Measurements from ENCODE around the gene GADD45GIP1. TPM values are rescaled to one million over a fixed set of nuclear protein-coding genes. Genes with fewer than 3 reads are reported as not detected.

GADD45GIP1 gene
- 4.0 and 4.6 TPM in 2 replicates for total RNA-seq (2013; cell fraction: nucleolus; rRNA removed)
- total RNA-seq (2014; rRNA removed) (37.6 and 56.4 TPM in 2 replicates), total RNA-seq (2014; rRNA removed; fragmentation: Illumina TruSeq; extraction: Trizol) (17.6 and 19.2 TPM in 2 replicates), total RNA-seq (2021) (35.0 and 35.4 TPM in 2 replicates), polyA plus RNA-seq (2011; rRNA removed) (17.7 and 25.3 TPM in 2 replicates), polyA plus RNA-seq (2014; fragmentation: Illumina TruSeq; extraction: Trizol) (1.00 and 6.4 TPM in 2 replicates), polyA plus RNA-seq (2014; fragmentation: Nextera tagmentation; extraction: Ambion mirVana) (10 to 100 TPM in 1 of 2 experiments, 1 to 10 TPM in 1; 5.1 to 13.4 TPM), polyA plus RNA-seq (2014; rRNA removed) (58.1 and 68.0 TPM in 2 replicates), polyA plus RNA-seq (2016; fragmentation: Nextera tagmentation; extraction: Ambion mirVana) (100 to 1,000 TPM; 124 to 136 TPM), polyA minus RNA-seq (2011; rRNA and poly(A)+ RNA removed) (2.2 and 6.9 TPM in 2 replicates), Bru-seq, nascent RNA (percentile 78 among the genes with signal in this experiment), BruChase-seq, experiment 1, labeled RNA remaining after a 6-hour chase (percentile 72 among the genes with signal in this experiment), BruChase-seq, experiment 2, labeled RNA remaining after a 2-hour chase (percentile 76 among the genes with signal in this experiment)
- 6.0 TPM for polyA plus RNA-seq (2011; ENCODE audit: low read depth)
- 30.0 and 57.0 TPM in 2 replicates for polyA plus RNA-seq (2011; cell fraction: cytosol; rRNA removed)
- 19.1 and 26.2 TPM in 2 replicates for polyA plus RNA-seq (2011; cell fraction: nucleus; rRNA removed)
- 22.5 and 26.2 TPM in 2 replicates for polyA plus RNA-seq (2012)
- polyA minus RNA-seq (2011; cell fraction: cytosol; rRNA and poly(A)+ RNA removed), result 6.0 and 7.7 TPM in 2 replicates
- 3.3 and 4.9 TPM in 2 replicates for polyA minus RNA-seq (2011; cell fraction: nucleus; rRNA and poly(A)+ RNA removed)
- long read RNA-seq, experiment 1, transcript GADD45GIP1-201 (2 exons, 1,782 nt), result major isoform, 120 of 131 reads
- long read RNA-seq, experiment 1, partial matches to known transcripts, result 0 of 131 reads
- long read RNA-seq, experiment 1, other reads (novel, unspliced or antisense), result 11 of 131 reads
- long read RNA-seq, experiment 2, transcript GADD45GIP1-201 (2 exons, 1,782 nt), result major isoform, 6 of 7 reads
- long read RNA-seq, experiment 2, partial matches to known transcripts, result 0 of 7 reads
- long read RNA-seq, experiment 2, other reads (novel, unspliced or antisense), result 1 of 7 reads

DNA sequence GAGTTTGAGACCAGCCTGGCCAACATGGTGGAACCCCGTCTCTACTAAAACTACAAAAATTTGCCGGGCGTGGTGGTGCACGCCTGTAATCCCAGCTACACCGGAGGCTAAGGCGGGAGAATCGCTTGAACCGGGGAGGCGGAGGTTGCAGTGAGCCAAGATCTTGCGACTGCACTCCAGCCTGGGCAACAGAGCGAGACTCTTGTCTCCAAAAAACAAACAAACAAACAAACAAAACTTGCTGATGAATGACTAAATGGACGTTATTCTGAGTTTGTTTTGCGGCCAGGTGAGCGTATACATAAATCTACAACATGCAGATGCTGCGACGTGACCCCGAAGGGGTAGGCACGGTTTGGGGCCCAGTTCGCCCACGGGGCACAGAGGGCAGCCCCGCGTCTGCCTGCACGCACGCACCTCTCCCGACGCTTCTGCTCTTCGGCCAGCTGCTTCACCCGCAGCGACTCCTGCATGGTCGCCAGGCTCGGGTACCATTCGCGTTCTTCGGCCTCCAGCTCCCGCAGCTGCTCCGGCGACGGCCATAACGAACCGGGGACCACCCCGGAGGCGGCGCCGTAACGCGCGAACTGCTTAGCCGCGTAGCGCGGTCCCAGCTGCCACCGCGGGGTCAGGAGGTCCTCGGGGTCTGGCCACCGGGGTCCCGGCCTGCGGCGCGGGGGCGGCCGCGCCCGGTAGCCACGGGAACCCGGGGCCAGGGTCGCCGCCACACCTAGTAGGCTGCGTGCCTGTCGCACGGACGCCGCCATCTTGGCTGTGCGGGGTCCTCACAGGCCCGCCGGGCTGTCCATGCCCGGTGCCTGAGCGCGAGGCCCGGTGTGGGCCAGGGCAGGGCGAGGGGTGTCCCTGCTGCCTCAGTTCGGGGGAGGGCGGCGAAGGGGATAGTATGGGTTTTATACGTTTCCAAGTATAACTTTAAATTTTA lies at the start of gene GADD45GIP1:
TSS of gene GADD45GIP1 (minus strand) at position 778 of the 943 bp plus-strand sequence. CDS start at position 767, 11 bp downstream.
- H3K79me2 ChIP-seq (ENCODE audit: control insufficient read depth, insufficient read depth, low read length), result peaks cover 32% of the 10 kb centered on the region
- peak; percentile 41 for DNase-seq (ENCODE audit: low read depth, low spot score)
- H3K9ac ChIP-seq (ENCODE audit: control insufficient read depth, insufficient read depth, low read length), result peak within 1 kb of the TSS; percentile 80
- H3K27ac ChIP-seq (ENCODE audit: control insufficient read depth, insufficient read depth), result peak within 1 kb of the TSS; percentile 71
- intact Hi-C loops (cut with micrococcal nuclease; ENCODE audit: unreplicated experiment), result no loop called here
- ChIA-PET RAD21 (ENCODE audit: unreplicated experiment) (interaction anchor here (2.3 kb wide), 1 partner anchor 9 kb away, joined by 9 read pairs; no protein-coding TSS in a partner anchor), CTCF (interaction anchor here (0.7 to 4.6 kb wide), 2 partner anchors 9 to 191 kb away, joined by 3 to 40 read pairs; no protein-coding TSS in a partner anchor), SMC1A (ENCODE audit: uncharacterized antibody, unreplicated experiment) (interaction anchor here (0.6 to 2.1 kb wide), 4 partner anchors 9 to 90 kb away, joined by 3 to 6 read pairs (median 5); partner anchors contain the start of gene GCDH), POLR2A (interaction anchor here (0.6 to 1.9 kb wide), 4 partner anchors 19 to 145 kb away, joined by 3 to 5 read pairs (median 3); partner anchors contain the start of gene CALR)
- no peaks in the 10 kb centered on the region for H3K27me3 ChIP-seq (replicated peaks in 1 of 2; ENCODE audit: control insufficient read depth in 2 of 2, insufficient read depth in 2 of 2, low read length in 1 of 2)
- H3K9me3 ChIP-seq (replicated peaks; ENCODE audit: control insufficient read depth, insufficient read depth, low read length), result no peaks in the 10 kb centered on the region
- WGBS (ENCODE audit: insufficient coverage, insufficient replicate concordance, low lambda C conversion rate, missing lambda C conversion rate), result under 1% methylated on average over 79 of the region's 84 CpGs
- H3K4me3 ChIP-seq, result peak within 1 kb of the TSS; percentile 78
- in situ Hi-C loops (cut with MboI), result no loop called here
- ATAC-seq, result peak; percentile 94
- H3K36me3 ChIP-seq (ENCODE audit: control insufficient read depth in 2 of 2, insufficient read depth in 2 of 2, low read length in 1 of 2), result peaks cover under 1 to 9% of the 10 kb centered on the region in 2 experiments; a peak in 3 of 4 replicates
- FAIRE-seq, result peak; percentile 56
- BruUV-seq (replicated peaks), result no TSS peak
- peak within 1 kb of the TSS; percentile 85 for H3K4me2 ChIP-seq (ENCODE audit: control insufficient read depth, insufficient read depth)
- H2AFZ ChIP-seq (ENCODE audit: control insufficient read depth, low read depth, low read length), result peak within 1 kb of the TSS; percentile 94
- H4K20me1 ChIP-seq (ENCODE audit: control insufficient read depth, insufficient read depth), result no peaks in the 10 kb centered on the region
- peaks cover 11% of the 10 kb centered on the region for H3K4me1 ChIP-seq (ENCODE audit: control insufficient read depth, insufficient read depth, low read length)
- TF ChIP-seq TCF3 (IDR thresholded peaks at IDR 0.05; ENCODE audit: borderline replicate concordance, insufficient read depth, low read depth, low read length) (0 out of 2 replicates have a peak, but pooled peaks have one; percentile 16), TCF7 (IDR thresholded peaks at IDR 0.05; ENCODE audit: borderline replicate concordance) (no peak), BCL11A (IDR thresholded peaks at IDR 0.05; ENCODE audit: low read depth, low read length) (no peak), EP300 (IDR thresholded peaks at IDR 0.05; ENCODE audit: borderline replicate concordance in 1 of 2, control insufficient read depth in 1 of 2, low read depth in 2 of 2, low read length in 2 of 2) (no peak), POLR2AphosphoS5 (IDR thresholded peaks at IDR 0.05; ENCODE audit: low read length) (peak; percentile 91), YBX1 (IDR thresholded peaks at IDR 0.05) (no peak), SIX5 (IDR thresholded peaks at IDR 0.05; ENCODE audit: low read depth, low read length, severe bottlenecking) (peak; percentile 39), BACH1 (IDR thresholded peaks at IDR 0.05; ENCODE audit: borderline replicate concordance) (peak; percentile 80), FOXK2 (IDR thresholded peaks at IDR 0.05) (no peak), CHD1 (IDR thresholded peaks at IDR 0.05; ENCODE audit: low read depth, low read length) (no peak), SREBF2 (IDR thresholded peaks at IDR 0.05; ENCODE audit: low read length) (no peak), NFXL1 (IDR thresholded peaks at IDR 0.05; ENCODE audit: borderline replicate concordance) (0 out of 2 replicates have a peak, but pooled peaks have one; percentile 32), GABPA (IDR thresholded peaks at IDR 0.05; ENCODE audit: low read depth) (no peak)
- TF ChIP-seq, protein P1, sequence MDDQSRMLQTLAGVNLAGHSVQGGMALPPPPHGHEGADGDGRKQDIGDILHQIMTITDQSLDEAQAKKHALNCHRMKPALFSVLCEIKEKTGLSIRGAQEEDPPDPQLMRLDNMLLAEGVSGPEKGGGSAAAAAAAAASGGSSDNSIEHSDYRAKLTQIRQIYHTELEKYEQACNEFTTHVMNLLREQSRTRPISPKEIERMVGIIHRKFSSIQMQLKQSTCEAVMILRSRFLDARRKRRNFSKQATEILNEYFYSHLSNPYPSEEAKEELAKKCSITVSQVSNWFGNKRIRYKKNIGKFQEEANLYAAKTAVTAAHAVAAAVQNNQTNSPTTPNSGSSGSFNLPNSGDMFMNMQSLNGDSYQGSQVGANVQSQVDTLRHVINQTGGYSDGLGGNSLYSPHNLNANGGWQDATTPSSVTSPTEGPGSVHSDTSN (IDR thresholded peaks at IDR 0.05; ENCODE audit: insufficient replicate concordance, low read depth, low read length), result no peak
- TF ChIP-seq, protein P2, sequence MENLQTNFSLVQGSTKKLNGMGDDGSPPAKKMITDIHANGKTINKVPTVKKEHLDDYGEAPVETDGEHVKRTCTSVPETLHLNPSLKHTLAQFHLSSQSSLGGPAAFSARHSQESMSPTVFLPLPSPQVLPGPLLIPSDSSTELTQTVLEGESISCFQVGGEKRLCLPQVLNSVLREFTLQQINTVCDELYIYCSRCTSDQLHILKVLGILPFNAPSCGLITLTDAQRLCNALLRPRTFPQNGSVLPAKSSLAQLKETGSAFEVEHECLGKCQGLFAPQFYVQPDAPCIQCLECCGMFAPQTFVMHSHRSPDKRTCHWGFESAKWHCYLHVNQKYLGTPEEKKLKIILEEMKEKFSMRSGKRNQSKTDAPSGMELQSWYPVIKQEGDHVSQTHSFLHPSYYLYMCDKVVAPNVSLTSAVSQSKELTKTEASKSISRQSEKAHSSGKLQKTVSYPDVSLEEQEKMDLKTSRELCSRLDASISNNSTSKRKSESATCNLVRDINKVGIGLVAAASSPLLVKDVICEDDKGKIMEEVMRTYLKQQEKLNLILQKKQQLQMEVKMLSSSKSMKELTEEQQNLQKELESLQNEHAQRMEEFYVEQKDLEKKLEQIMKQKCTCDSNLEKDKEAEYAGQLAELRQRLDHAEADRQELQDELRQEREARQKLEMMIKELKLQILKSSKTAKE (IDR thresholded peaks at IDR 0.05; ENCODE audit: low read depth, poor library complexity, severe bottlenecking), result no peak
